Measurements from ENCODE around the gene KANK2.
"Not testable (repeated sequence)": the region's sequence is repeated elsewhere in the genome, so short reads cannot be mapped to it uniquely, and the experiment has no call there.

Gene KANK2

GRCh38 chr19:11140023-11140538, 57.3 kb downstream of the KANK2 start:
- DNase-seq (ENCODE audit: low read depth in 2 of 2): not testable (repeated sequence)

- no peak for DNase-seq (ENCODE audit: low read depth in 2 of 2)
Observed at GRCh38 chr19:11138601-11139300, 58.6 kb downstream of the KANK2 start.

GRCh38 chr19:11137542-11138384, 59.6 kb downstream of the KANK2 start:
- DNase-seq (ENCODE audit: low read depth in 2 of 2): peak in 1 of 2 donors; percentile 21

- no peak for DNase-seq (ENCODE audit: low read depth in 2 of 2)
Observed at GRCh38 chr19:11136400-11137101, 60.8 kb downstream of the KANK2 start.

GRCh38 chr19:11131471-11131870, 65.9 kb downstream of the KANK2 start:
- no peak for DNase-seq (ENCODE audit: low read depth in 2 of 2)

GRCh38 chr19:11130824-11131455, 66.4 kb downstream of the KANK2 start:
- peak; percentile 36 to 48 for DNase-seq (ENCODE audit: low read depth in 2 of 2)

GRCh38 chr19:11127905-11128304, 69.4 kb downstream of the KANK2 start:
- DNase-seq (ENCODE audit: low read depth in 2 of 2): no peak

GRCh38 chr19:11125994-11126685, 71.2 kb downstream of the KANK2 start:
- peak; percentile 40 to 57 for DNase-seq (ENCODE audit: low read depth in 2 of 2)

GRCh38 chr19:11124157-11124556, 73.2 kb downstream of the KANK2 start:
- DNase-seq (ENCODE audit: low read depth in 2 of 2): not testable (repeated sequence)

GRCh38 chr19:11123114-11123513, 74.2 kb downstream of the KANK2 start:
- no peak for DNase-seq (ENCODE audit: low read depth in 2 of 2)

GRCh38 chr19:11121963-11122362, 75.4 kb downstream of the KANK2 start:
- not testable (repeated sequence) for DNase-seq (ENCODE audit: low read depth in 2 of 2)

GRCh38 chr19:11116507-11116906, 80.8 kb downstream of the KANK2 start:
- DNase-seq (ENCODE audit: low read depth in 2 of 2): no peak

GRCh38 chr19:11115895-11116446, 81.4 kb downstream of the KANK2 start:
- DNase-seq (ENCODE audit: low read depth in 2 of 2): no peak

- no peak for DNase-seq (ENCODE audit: low read depth in 2 of 2)
Observed at GRCh38 chr19:11115042-11115441, 82.3 kb downstream of the KANK2 start.
